Measurements from ENCODE around the gene EZH1. TPM values are rescaled to one million over a fixed set of nuclear protein-coding genes. Genes with fewer than 3 reads are reported as not detected.

Gene EZH1
- total RNA-seq, 4 donors from 2014 or later: 33.2 to 105 (median 51.0) TPM

DNA sequence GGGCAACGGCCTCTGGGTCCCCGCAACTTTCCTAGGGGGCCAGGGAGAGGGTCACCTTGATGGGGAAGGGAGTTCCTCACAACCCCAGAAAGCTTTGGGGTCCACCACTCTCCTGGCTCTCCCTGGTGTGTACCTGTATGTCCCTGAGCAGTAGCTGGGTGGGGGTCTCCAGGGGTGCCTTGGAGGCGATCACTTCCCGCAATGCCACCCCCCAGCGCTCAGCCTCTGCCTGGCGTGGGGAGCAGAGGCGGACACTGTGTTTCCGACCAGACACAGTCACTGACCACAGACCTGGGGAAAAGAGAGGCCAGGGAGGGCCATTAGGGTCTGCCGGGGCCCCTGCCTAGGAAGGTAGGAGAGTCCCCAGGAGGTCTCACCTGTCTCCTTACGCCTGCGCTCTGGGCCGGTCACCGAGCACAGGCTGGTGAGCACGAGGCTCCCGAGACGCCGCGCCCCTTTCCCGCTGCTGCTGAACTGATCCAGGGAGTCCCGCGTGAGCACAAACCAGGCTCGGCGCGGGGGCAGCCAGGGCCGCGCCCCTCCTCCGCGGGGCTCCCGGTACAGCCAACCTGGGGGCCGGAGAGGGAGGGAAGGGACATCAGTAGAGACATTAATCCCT, 71.5 kb downstream of the EZH1 start:
- TF ChIP-seq POLR2AphosphoS5 (IDR thresholded peaks at IDR 0.05) (no peak), POLR2A (IDR thresholded peaks at IDR 0.05) (no peak), EP300 (IDR thresholded peaks at IDR 0.05) (no peak)
- TF ChIP-seq, protein P1, sequence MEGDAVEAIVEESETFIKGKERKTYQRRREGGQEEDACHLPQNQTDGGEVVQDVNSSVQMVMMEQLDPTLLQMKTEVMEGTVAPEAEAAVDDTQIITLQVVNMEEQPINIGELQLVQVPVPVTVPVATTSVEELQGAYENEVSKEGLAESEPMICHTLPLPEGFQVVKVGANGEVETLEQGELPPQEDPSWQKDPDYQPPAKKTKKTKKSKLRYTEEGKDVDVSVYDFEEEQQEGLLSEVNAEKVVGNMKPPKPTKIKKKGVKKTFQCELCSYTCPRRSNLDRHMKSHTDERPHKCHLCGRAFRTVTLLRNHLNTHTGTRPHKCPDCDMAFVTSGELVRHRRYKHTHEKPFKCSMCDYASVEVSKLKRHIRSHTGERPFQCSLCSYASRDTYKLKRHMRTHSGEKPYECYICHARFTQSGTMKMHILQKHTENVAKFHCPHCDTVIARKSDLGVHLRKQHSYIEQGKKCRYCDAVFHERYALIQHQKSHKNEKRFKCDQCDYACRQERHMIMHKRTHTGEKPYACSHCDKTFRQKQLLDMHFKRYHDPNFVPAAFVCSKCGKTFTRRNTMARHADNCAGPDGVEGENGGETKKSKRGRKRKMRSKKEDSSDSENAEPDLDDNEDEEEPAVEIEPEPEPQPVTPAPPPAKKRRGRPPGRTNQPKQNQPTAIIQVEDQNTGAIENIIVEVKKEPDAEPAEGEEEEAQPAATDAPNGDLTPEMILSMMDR (IDR thresholded peaks at IDR 0.05): no peak
- Histone ChIP-seq H3K4me3 (peak overlapping the region; percentile 84), H3K4me1 (peaks cover 83% of the 10 kb centered on the region), H3K27ac (peak overlapping the region; percentile 96), H3K9me3 (no peaks in the 10 kb centered on the region), H3K36me3 (peaks cover 43% of the 10 kb centered on the region), H3K27me3 (no peaks in the 10 kb centered on the region)
- DNase-seq (ENCODE audit: low spot score in 2 of 2): peak in 1 of 2 donors; percentile 71
- 49% methylated on average over 6 of the region's 30 CpGs for WGBS

GRCh38 chr17:42672038-42672437, 72.8 kb downstream of the EZH1 start:
- H3K27ac ChIP-seq: no peak overlapping the region
- WGBS: 38% methylated on average over 20 of the region's 28 CpGs
- no peaks in the 10 kb centered on the region for H3K27me3 ChIP-seq
- peaks cover 86% of the 10 kb centered on the region for H3K4me1 ChIP-seq
- H3K9me3 ChIP-seq: no peaks in the 10 kb centered on the region
- H3K36me3 ChIP-seq: peaks cover 47% of the 10 kb centered on the region
- H3K4me3 ChIP-seq: no peak overlapping the region
- no peak for DNase-seq (ENCODE audit: low spot score in 2 of 2)
- TF ChIP-seq POLR2AphosphoS5 (IDR thresholded peaks at IDR 0.05) (no peak), EP300 (IDR thresholded peaks at IDR 0.05) (no peak), POLR2A (IDR thresholded peaks at IDR 0.05) (no peak)
- TF ChIP-seq, protein P1 (IDR thresholded peaks at IDR 0.05): no peak

DNA sequence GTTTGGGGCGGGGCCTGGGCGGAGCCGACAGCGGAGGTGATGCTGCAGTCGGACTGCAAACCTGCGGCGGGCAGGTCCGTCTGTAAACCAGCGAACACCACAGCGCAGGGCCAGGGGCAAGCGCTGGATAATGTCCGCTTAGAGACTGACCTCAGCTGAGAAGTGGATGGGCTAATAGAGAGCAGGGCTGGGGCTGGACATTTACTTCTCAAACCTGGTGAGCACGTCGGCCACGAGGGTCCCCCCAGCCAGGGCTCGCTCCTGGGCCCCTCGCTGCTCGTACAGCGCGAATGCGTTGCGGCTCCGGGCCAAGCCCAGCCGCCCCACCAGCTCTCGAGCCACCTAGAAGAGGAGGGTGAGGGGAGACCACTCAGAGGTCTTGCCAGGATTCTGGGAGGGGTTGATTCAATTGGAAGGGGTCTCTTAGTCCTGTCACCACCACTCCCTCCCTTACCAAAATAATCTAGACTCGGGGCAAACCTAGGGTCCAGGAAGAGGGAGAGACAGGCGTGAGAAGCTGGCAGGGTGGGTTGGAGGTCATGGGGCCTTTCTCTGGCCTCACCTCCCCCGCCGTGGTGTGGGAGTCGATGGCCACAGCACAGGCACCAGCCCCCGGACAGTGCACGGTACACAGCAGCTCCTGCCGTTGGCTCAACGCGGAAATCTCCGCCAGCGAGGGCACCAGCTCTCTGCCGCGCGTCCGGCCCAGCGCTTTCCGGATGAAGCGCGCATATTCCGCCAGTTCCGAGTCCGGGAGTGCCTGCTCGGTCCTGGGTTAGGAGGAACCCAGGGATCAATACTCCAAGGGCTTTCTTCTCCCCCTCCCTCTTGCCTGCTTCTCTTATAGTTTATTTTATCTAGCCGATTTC, 73.8 kb downstream of the EZH1 start:
- Histone ChIP-seq H3K36me3 (peaks cover 55% of the 10 kb centered on the region), H3K27me3 (no peaks in the 10 kb centered on the region), H3K4me1 (peaks cover 93% of the 10 kb centered on the region), H3K4me3 (no peak overlapping the region), H3K27ac (no peak overlapping the region), H3K9me3 (no peaks in the 10 kb centered on the region)
- DNase-seq (ENCODE audit: low spot score in 2 of 2): no peak
- TF ChIP-seq POLR2AphosphoS5 (IDR thresholded peaks at IDR 0.05): no peak
- no peak for TF ChIP-seq POLR2A (IDR thresholded peaks at IDR 0.05)
- TF ChIP-seq, protein P1 (IDR thresholded peaks at IDR 0.05): no peak
- no peak for TF ChIP-seq EP300 (IDR thresholded peaks at IDR 0.05)
- WGBS: 82% methylated on average over 44 of the region's 50 CpGs

GRCh38 chr17:42669977-42670788, 74.7 kb downstream of the EZH1 start:
- peaks cover 63% of the 10 kb centered on the region for H3K36me3 ChIP-seq
- DNase-seq (ENCODE audit: low spot score in 2 of 2): no peak
- H3K9me3 ChIP-seq: no peaks in the 10 kb centered on the region
- H3K27me3 ChIP-seq: no peaks in the 10 kb centered on the region
- 70% methylated on average over 55 of the region's 87 CpGs for WGBS
- TF ChIP-seq, protein P1 (IDR thresholded peaks at IDR 0.05): no peak
- TF ChIP-seq EP300 (IDR thresholded peaks at IDR 0.05) (no peak), POLR2A (IDR thresholded peaks at IDR 0.05) (no peak), POLR2AphosphoS5 (IDR thresholded peaks at IDR 0.05) (no peak)
- H3K4me3 ChIP-seq: no peak overlapping the region
- H3K4me1 ChIP-seq: peaks cover 86% of the 10 kb centered on the region
- H3K27ac ChIP-seq: no peak overlapping the region

DNA sequence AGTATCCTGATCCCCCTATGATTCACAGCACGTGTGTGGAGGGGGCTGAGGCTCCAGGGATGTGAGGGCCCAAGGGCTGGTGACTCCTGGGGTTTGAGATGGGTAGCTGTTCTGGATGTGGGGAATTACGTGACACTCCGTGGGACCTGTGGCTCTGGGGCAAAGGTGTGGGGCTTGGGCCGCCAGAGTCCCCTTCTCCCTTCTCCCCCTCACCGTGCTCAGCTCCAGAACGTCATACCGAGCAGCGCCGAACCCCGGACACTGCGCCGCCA, 75.2 kb downstream of the EZH1 start:
- 89% methylated on average over 7 of the region's 12 CpGs for WGBS
- Histone ChIP-seq H3K4me3 (no peak overlapping the region), H3K36me3 (peaks cover 67% of the 10 kb centered on the region), H3K9me3 (no peaks in the 10 kb centered on the region), H3K4me1 (peaks cover 81% of the 10 kb centered on the region), H3K27ac (no peak overlapping the region), H3K27me3 (no peaks in the 10 kb centered on the region)
- no peak for DNase-seq (ENCODE audit: low spot score in 2 of 2)
- no peak for TF ChIP-seq EP300 (IDR thresholded peaks at IDR 0.05)
- no peak for TF ChIP-seq POLR2AphosphoS5 (IDR thresholded peaks at IDR 0.05)
- no peak for TF ChIP-seq POLR2A (IDR thresholded peaks at IDR 0.05)
- TF ChIP-seq, protein P1 (IDR thresholded peaks at IDR 0.05): no peak

Measured in suprapubic skin (tissue), 4 donors.